DOHH2 (cell line): Measurements from ENCODE around the gene VTA1.
"Not testable (repeated sequence)": the region's sequence is repeated elsewhere in the genome, so short reads cannot be mapped to it uniquely, and the experiment has no call there.

Experiments
- H3F3A ChIP-seq: fragments of 200-600 bp; sonication (generic), shearing (Covaris generic); 2 replicates; pipeline ENCODE4 v1.6.0; 2016; ENCODE audit warnings: antibody characterized with exemption, mild to moderate bottlenecking; ENCODE audit not compliant: control insufficient read depth, insufficient read depth
- H3K27ac ChIP-seq: fragments of 200-600 bp; sonication (generic); 2 replicates; pipeline ENCODE4 v1.5.1; 2014; ENCODE audit warnings: low read depth, mild to moderate bottlenecking, low read length, moderate library complexity
- H3K27me3 ChIP-seq: fragments of 200-600 bp; sonication (generic); 2 replicates; pipeline ENCODE4 v1.6.1; 2014; ENCODE audit warnings: mild to moderate bottlenecking, low read length, mixed read lengths; ENCODE audit not compliant: control insufficient read depth
- H3K36me3 ChIP-seq: fragments of 200-600 bp; sonication (generic); 2 replicates; pipeline ENCODE4 v1.6.1; 2014; ENCODE audit warnings: mild to moderate bottlenecking, low read length, moderate library complexity, mixed read lengths; ENCODE audit not compliant: control insufficient read depth
- H3K4me1 ChIP-seq: fragments of 200-600 bp; sonication (generic); 2 replicates; pipeline ENCODE4 v1.6.1; 2014; ENCODE audit warnings: mild to moderate bottlenecking, low read length, mixed read lengths; ENCODE audit not compliant: control insufficient read depth
- H3K4me2 ChIP-seq: fragments of 200-600 bp; sonication (generic); 2 replicates; pipeline ENCODE4 v1.6.0; 2014; ENCODE audit warnings: mild to moderate bottlenecking, low read length, moderate library complexity
- H3K4me3 ChIP-seq: fragments of 200-600 bp; sonication (generic); 2 replicates; pipeline ENCODE4 v1.5.1; 2014; ENCODE audit warnings: mild to moderate bottlenecking, low read length, mixed read lengths
- H3K79me2 ChIP-seq: fragments of 200-600 bp; sonication (generic); 2 replicates; pipeline ENCODE4 v1.6.1; 2014; ENCODE audit warnings: mild to moderate bottlenecking, low read length, mixed read lengths; ENCODE audit not compliant: control insufficient read depth
- H3K9me2 ChIP-seq: fragments of 200-600 bp; sonication (generic); replicated peaks from 2 replicates; pipeline ENCODE4 v1.6.1; 2014; ENCODE audit warnings: mild to moderate bottlenecking, low read length, mixed read lengths; ENCODE audit not compliant: control insufficient read depth
- H3K9me3 ChIP-seq: fragments of 200-600 bp; sonication (generic); 2 replicates; pipeline ENCODE4 v1.6.1; 2014; ENCODE audit warnings: antibody characterized with exemption, low read length, mixed read lengths; ENCODE audit not compliant: control insufficient read depth, insufficient read depth
- H4K20me1 ChIP-seq: fragments of 200-600 bp; sonication (generic); 2 replicates; pipeline ENCODE4 v1.6.0; 2014; ENCODE audit warnings: low read depth, mild to moderate bottlenecking, antibody characterized with exemption, low read length, moderate library complexity; ENCODE audit not compliant: control insufficient read depth, insufficient read depth
- CTCF ChIP-seq: fragments of 200-600 bp; sonication (generic); IDR thresholded peaks from one replicate; pipeline ENCODE4 v1.5.1; 2014; ENCODE audit warnings: antibody characterized with exemption, mild to moderate bottlenecking, low read depth, low read length; ENCODE audit not compliant: poor library complexity, severe bottlenecking
- EZH2phosphoT487 ChIP-seq: fragments of 200-600 bp; sonication (generic); IDR thresholded peaks from 2 replicates; pipeline ENCODE4 v1.6.1; 2017; ENCODE audit warnings: borderline replicate concordance, mild to moderate bottlenecking, antibody characterized with exemption, low read length, moderate library complexity, mixed read lengths

Gene VTA1

GRCh38 chr6:142226731-142227130 lies 79.7 kb downstream of the VTA1 start:
- no peaks in the 10 kb centered on the region for H3K79me2 ChIP-seq
- H3F3A ChIP-seq: no peaks in the 10 kb centered on the region
- no peak overlapping the region for H3K4me3 ChIP-seq
- no peak overlapping the region for H3K4me2 ChIP-seq
- TF ChIP-seq EZH2phosphoT487 (no peak), CTCF (no peak)
- no peaks in the 10 kb centered on the region for H4K20me1 ChIP-seq
- no peak overlapping the region for H3K27ac ChIP-seq
- no peaks in the 10 kb centered on the region for H3K9me3 ChIP-seq
- no peaks in the 10 kb centered on the region for H3K4me1 ChIP-seq
- H3K36me3 ChIP-seq: no peaks in the 10 kb centered on the region
- H3K9me2 ChIP-seq: no peaks in the 10 kb centered on the region
- no peaks in the 10 kb centered on the region for H3K27me3 ChIP-seq

DNA sequence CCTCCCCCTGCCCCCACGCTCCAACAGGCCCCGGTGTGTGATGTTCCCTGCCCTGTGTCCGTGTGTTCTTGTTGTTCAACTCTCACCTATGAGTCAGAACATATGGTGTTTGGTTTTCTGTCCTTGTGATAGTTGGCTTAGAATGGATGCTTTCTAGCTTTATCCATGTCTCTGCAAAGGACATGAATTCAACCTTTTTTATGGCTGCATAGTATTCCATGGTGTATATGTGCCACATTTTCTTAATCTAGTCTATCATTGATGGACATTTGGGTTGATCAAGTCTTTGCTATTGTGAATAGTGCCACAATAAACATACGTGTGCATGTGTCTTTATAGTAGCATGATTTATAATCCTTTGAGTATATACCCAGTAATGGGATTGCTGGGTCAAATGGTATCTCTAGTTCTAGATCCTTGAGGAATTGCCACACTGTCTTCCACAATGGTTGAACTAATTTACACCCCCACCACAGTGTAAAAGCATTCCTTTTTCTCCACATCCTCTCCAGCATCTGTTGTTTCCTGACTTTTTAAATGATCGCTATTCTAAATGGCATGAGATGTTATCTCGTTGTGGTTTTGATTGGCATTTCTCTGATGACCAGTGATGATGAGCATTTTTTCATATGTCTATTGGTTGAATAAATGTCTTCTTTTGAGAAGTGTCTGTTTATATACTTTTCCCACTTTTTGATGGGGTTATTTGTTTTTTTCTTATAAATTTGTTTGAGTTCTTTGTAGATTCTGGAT lies 82.6 kb downstream of the VTA1 start:
- not testable (repeated sequence) for H3K4me2 ChIP-seq, H3F3A ChIP-seq, H3K4me1 ChIP-seq, H3K9me2 ChIP-seq, H4K20me1 ChIP-seq, H3K27ac ChIP-seq, H3K79me2 ChIP-seq, H3K27me3 ChIP-seq, H3K36me3 ChIP-seq, H3K4me3 ChIP-seq, H3K9me3 ChIP-seq

DNA sequence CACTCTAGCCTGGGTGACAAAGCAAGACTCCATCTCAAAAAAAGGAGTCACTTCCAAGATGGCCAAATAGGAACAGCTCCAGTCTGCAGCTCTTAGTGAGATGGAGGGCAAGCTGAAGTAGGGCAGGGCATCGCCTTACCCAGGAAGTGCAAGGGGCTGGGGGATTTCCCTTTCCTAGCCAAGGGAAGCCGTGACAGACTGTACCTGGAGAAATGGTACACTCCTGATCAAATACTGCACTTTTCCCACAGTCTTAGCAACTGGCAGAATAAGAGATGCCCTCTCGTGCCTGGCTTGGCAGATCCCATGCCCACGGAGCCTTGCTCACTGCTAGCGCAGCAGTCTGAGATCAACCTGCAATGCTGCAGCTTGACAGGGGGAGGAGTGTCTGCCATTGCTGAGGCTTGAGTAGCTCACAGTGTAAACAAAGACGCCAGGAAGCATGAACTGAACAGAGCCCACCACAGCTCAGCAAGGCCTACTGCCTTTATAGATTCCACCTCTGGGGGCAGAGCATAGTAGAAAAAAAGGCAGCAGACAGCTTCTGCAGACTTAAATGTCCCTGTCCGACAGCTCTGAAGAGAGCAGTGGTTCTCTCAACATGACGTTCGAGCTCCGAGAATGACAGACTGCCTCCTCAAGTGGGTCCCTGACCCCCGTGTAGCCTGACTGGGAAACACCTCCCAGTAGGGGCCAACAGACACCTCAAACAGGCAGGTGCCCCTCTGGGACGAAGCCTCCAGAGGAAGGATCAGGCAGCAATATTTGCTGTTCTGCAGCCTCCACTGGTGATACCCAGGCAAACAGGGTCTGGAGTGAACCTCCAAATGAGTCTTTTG lies 85.4 kb downstream of the VTA1 start:
- H4K20me1 ChIP-seq, H3K4me1 ChIP-seq, H3K27me3 ChIP-seq, H3K36me3 ChIP-seq, H3F3A ChIP-seq, H3K27ac ChIP-seq, H3K79me2 ChIP-seq, H3K4me2 ChIP-seq, H3K9me2 ChIP-seq, H3K4me3 ChIP-seq, H3K9me3 ChIP-seq: not testable (repeated sequence)

DNA sequence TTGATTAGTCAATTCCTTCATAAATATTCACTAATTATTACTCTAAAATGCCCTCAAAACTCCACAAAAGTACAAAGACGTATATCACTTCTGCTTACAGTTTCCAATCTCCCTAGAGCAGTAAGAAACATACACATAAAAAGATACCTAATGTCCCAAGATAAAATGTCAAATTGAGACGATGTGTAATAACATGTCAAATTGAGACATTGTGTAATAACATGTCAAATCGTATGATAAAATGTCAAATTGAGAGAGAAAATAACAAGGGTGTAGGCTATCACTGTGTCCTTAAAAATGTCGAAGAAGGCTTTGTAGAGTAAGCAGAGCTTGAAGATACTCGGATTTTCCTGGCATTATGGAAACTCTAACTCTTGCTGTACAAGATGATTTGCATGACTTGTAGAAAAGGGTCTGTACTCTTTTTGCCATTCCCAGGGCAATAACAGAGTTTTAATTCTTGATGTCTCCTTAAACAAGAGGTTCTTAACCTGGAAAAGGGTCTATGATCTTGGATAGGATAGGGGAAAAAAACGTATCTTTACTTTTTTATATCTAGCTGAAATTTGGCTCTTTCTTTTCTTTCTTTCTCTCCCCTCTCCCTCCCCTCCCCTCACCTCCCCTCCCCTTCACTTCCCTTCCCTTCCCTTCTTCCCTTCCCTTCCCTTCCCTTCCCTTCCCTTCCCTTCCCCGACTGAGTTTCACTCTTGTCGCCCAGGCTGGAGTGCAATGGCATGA lies 87.1 kb downstream of the VTA1 start:
- Histone ChIP-seq H3K4me1 (no peaks in the 10 kb centered on the region), H4K20me1 (no peaks in the 10 kb centered on the region), H3F3A (no peaks in the 10 kb centered on the region), H3K36me3 (no peaks in the 10 kb centered on the region), H3K4me3 (no peak overlapping the region), H3K27ac (no peak overlapping the region), H3K9me2 (no peaks in the 10 kb centered on the region), H3K9me3 (no peaks in the 10 kb centered on the region), H3K27me3 (no peaks in the 10 kb centered on the region), H3K79me2 (no peaks in the 10 kb centered on the region), H3K4me2 (no peak overlapping the region)
- no peak for TF ChIP-seq EZH2phosphoT487
- TF ChIP-seq CTCF: no peak
